K562 (cell line): ENCODE measurements around the gene API5. TPM values are rescaled to one million over a fixed set of nuclear protein-coding genes. Genes with fewer than 3 reads are reported as not detected.
A peak's percentile ranks its signal among the peaks of the same experiment; 100 is the strongest.

ENCODE experiments used
- CBFA2T2 ChIP-seq: fragments of 450-650 bp; conservative IDR thresholded peaks from 2 replicates; pipeline ENCODE4 v1.6.1; 2017; ENCODE audit warnings: mild to moderate bottlenecking
- CHD4 ChIP-seq: fragments of 200-600 bp; sonication (generic); IDR thresholded peaks from 3 replicates; pipeline ENCODE4 v1.6.1; 2012; ENCODE audit warnings: low read depth, mild to moderate bottlenecking, mixed read lengths, low read length, inconsistent platforms; ENCODE audit not compliant: insufficient read depth, insufficient replicate concordance, poor library complexity, severe bottlenecking
- ELF2 ChIP-seq: fragments of 250-450 bp; sonication (Bioruptor Pico); IDR thresholded peaks from 2 replicates; pipeline ENCODE4 v1.5.0; 2021; ENCODE audit warnings: mild to moderate bottlenecking
- JUN ChIP-seq, 2 experiments: sonication (generic) in 1 of 2; formaldehyde crosslinking in 1 of 2; IDR thresholded peaks; 2 replicates each; pipeline versions ENCODE4 v1.6.1 to v1.8.0; 2012 to 2022; ENCODE audit warnings: borderline replicate concordance in 2 of 2, mild to moderate bottlenecking in 2 of 2, improper control_type of control experiment in 1 of 2, low read depth in 1 of 2, low read length in 1 of 2, missing genetic modification reagents in 1 of 2
- KDM1A ChIP-seq, 2 experiments: fragments of 450-650 bp; IDR thresholded peaks; 2 replicates each; pipeline ENCODE4 v1.6.1; 2016; ENCODE audit warnings: mild to moderate bottlenecking in 2 of 2
- KDM5B ChIP-seq: fragments of 200-600 bp; sonication (generic); IDR thresholded peaks from 2 replicates; pipeline ENCODE4 v1.6.1; 2012; ENCODE audit warnings: low read depth, mild to moderate bottlenecking, moderate library complexity, low read length, control low read depth, inconsistent platforms; ENCODE audit not compliant: insufficient replicate concordance
- LARP7 ChIP-seq: fragments of 450-650 bp; IDR thresholded peaks from 2 replicates; pipeline ENCODE4 v1.6.1; 2016
- MBD2 ChIP-seq: sonication (generic); IDR thresholded peaks from 2 replicates; pipeline ENCODE4 v1.6.1; 2016; ENCODE audit warnings: low read depth, borderline replicate concordance
- PBX2 ChIP-seq, 2 experiments: IDR thresholded peaks in 1 of 2; conservative IDR thresholded peaks in 1 of 2; 2 replicates each; pipeline ENCODE4 v1.6.1; 2016; ENCODE audit warnings: low read depth in 2 of 2, mild to moderate bottlenecking in 1 of 2, missing compliant biosample characterization in 1 of 2, missing genetic modification characterization in 1 of 2, moderate library complexity in 1 of 2
- PHF8 ChIP-seq: fragments of 200-600 bp; sonication (generic); IDR thresholded peaks from 2 replicates; pipeline ENCODE4 v1.6.1; 2012; ENCODE audit warnings: mixed run types, mild to moderate bottlenecking, inconsistent platforms, low read length, moderate library complexity, borderline replicate concordance
- RBM17 ChIP-seq: fragments of 200-400 bp; formaldehyde crosslinking; IDR thresholded peaks from 2 replicates; pipeline ENCODE4 v1.6.1; 2017; ENCODE audit warnings: low read depth, mild to moderate bottlenecking, low read length, borderline replicate concordance
- TAL1 ChIP-seq: fragments of 450-650 bp; IDR thresholded peaks from 2 replicates; pipeline ENCODE4 v1.6.1; 2016; ENCODE audit warnings: mild to moderate bottlenecking
- TFAM ChIP-seq: fragments of 250-450 bp; sonication (Bioruptor Pico); conservative IDR thresholded peaks from 2 replicates; pipeline ENCODE4 v1.5.0; 2021; ENCODE audit warnings: mild to moderate bottlenecking, moderate library complexity
- XRCC4 ChIP-seq: IDR thresholded peaks from one replicate; pipeline ENCODE4 v1.6.1; 2011; ENCODE audit not compliant: insufficient read depth, insufficient read length; ENCODE audit errors: extremely low read depth
- YBX1 ChIP-seq: fragments of 450-650 bp; IDR thresholded peaks from 2 replicates; pipeline ENCODE4 v1.7.1; 2016; ENCODE audit warnings: mild to moderate bottlenecking
- ZBTB5 ChIP-seq: fragments of 450-650 bp; IDR thresholded peaks from 2 replicates; pipeline ENCODE4 v1.6.1; 2017; ENCODE audit warnings: antibody characterized with exemption
- ZNF133 ChIP-seq: fragments of 250-450 bp; sonication (Bioruptor Pico); IDR thresholded peaks from 2 replicates; pipeline ENCODE4 v1.4.0; 2020; ENCODE audit warnings: mild to moderate bottlenecking
- ZNF174 ChIP-seq: fragments of 250-450 bp; sonication (Bioruptor Pico); IDR thresholded peaks from 2 replicates; pipeline ENCODE4 v1.4.0; 2020; ENCODE audit warnings: mild to moderate bottlenecking
- ZNF224 ChIP-seq: sonication (generic); formaldehyde crosslinking; IDR thresholded peaks from 2 replicates; pipeline ENCODE4 v1.8.0; 2022; ENCODE audit warnings: mild to moderate bottlenecking, missing genetic modification reagents
- ZNF282 ChIP-seq: sonication (generic); formaldehyde crosslinking; IDR thresholded peaks from 2 replicates; pipeline ENCODE4 v1.8.1; 2023; ENCODE audit warnings: missing genetic modification reagents
- ZNF41 ChIP-seq: fragments of 250-450 bp; sonication (Bioruptor Pico); conservative IDR thresholded peaks from 2 replicates; pipeline ENCODE4 v1.4.0; 2020; ENCODE audit warnings: mild to moderate bottlenecking
- ZNF76 ChIP-seq: fragments of 250-450 bp; sonication (Bioruptor Pico); IDR thresholded peaks from 2 replicates; pipeline ENCODE4 v1.4.0; 2020; ENCODE audit warnings: mild to moderate bottlenecking, moderate library complexity, borderline replicate concordance
- polyA plus RNA-seq, 8 experiments: library from polyadenylated mRNA; depleted of rRNA in 4 of 8; stranded (reverse) in 5 of 8; unstranded in 3 of 8; fragments of >200 nt; fragmentation: Nextera tagmentation in 2 of 8; fragmentation: Illumina TruSeq in 1 of 8; extraction: Ambion mirVana in 2 of 8; extraction: Trizol in 1 of 8; gene quantifications; 2 replicates each; pipeline versions ENCODE4 v1.2.1 to v1.2.3, GENCODE V29; 2011 to 2014; ENCODE audit warnings: inconsistent platforms in 1 of 8, missing spikeins in 1 of 8
- total RNA-seq, 7 experiments: library from RNA; depleted of rRNA in 6 of 7; stranded (reverse); fragments of >200 nt in 6 of 7; fragmentation: Illumina TruSeq in 2 of 7; extraction: Trizol in 2 of 7; gene quantifications; 2 replicates each; pipeline versions ENCODE4 v1.2.1 to v1.2.3, GENCODE V29; 2011 to 2021; ENCODE audit warnings: low replicate concordance in 1 of 7
- TF ChIP-seq, protein P1 (sequence below): IDR thresholded peaks from 2 replicates; pipeline ENCODE4 v1.6.1; 2016; ENCODE audit warnings: missing genetic modification characterization, missing compliant biosample characterization

Gene API5
- total and polyA plus RNA-seq, 9 of the 15 experiments (the other 6 are each of a cell fraction or from before 2014, with no cell fraction given) = 59.8 to 146 (median 123) TPM

- TF ChIP-seq KDM5B (peak; percentile 98), PBX2 (CRISPR knock-in tag; IDR thresholded peaks at IDR 0.05; ENCODE audit: low read depth) (no peak), PBX2 (tag; conservative IDR thresholded peaks at IDR 0.05; ENCODE audit: low read depth) (no peak), ZNF282 (CRISPR knock-in tag) (no peak), KDM1A (IDR thresholded peaks at IDR 0.05) (no peak), TFAM (CRISPR knock-in tag) (no peak), ZNF41 (no peak), CBFA2T2 (no peak), MBD2 (peak; percentile 89), JUN (IDR thresholded peaks at IDR 0.05; ENCODE audit: borderline replicate concordance, low read depth, low read length) (peak; percentile 46; the same call in 1 of the 2 replicates), JUN (CRISPR knock-in tag; IDR thresholded peaks at IDR 0.05; ENCODE audit: borderline replicate concordance) (no peak), ELF2 (no peak), ZBTB5 (no peak), LARP7 (0 out of 2 replicates have a peak, but pooled peaks have one; percentile 0), XRCC4 (no peak), YBX1 (no peak), ZNF133 (no peak), ZNF224 (CRISPR knock-in tag) (no peak), ZNF76 (0 out of 2 replicates have a peak, but pooled peaks have one; percentile 6), TAL1 (no peak), ZNF174 (CRISPR knock-in tag) (0 out of 2 replicates have a peak, but pooled peaks have one; percentile 62), CHD4 (no peak), PHF8 (peak; percentile 99), RBM17 (no peak)
- TF ChIP-seq, protein P1, sequence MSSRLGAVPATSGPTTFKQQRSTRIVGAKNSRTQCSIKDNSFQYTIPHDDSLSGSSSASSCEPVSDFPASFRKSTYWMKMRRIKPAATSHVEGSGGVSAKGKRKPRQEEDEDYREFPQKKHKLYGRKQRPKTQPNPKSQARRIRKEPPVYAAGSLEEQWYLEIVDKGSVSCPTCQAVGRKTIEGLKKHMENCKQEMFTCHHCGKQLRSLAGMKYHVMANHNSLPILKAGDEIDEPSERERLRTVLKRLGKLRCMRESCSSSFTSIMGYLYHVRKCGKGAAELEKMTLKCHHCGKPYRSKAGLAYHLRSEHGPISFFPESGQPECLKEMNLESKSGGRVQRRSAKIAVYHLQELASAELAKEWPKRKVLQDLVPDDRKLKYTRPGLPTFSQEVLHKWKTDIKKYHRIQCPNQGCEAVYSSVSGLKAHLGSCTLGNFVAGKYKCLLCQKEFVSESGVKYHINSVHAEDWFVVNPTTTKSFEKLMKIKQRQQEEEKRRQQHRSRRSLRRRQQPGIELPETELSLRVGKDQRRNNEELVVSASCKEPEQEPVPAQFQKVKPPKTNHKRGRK (tag) = no peak
These were observed 47.1 kb downstream of the API5 start, which contains the start of gene TTC17 (continued) for GRCh38 chr11:43358801-43359421.
